K562 (cell line): Measurements from ENCODE around the gene APOC1.

Source experiments
- ELF4 ChIP-seq: fragments of 450-650 bp; formaldehyde crosslinking; IDR thresholded peaks from 2 replicates; pipeline ENCODE4 v1.4.0; 2022; ENCODE audit warnings: missing genetic modification characterization
- HNRNPL ChIP-seq: fragments of 200-400 bp; formaldehyde crosslinking; IDR thresholded peaks from 2 replicates; pipeline ENCODE4 v1.6.1; 2017; ENCODE audit warnings: low read depth, mild to moderate bottlenecking, low read length
- JUND ChIP-seq, 2 experiments: IDR thresholded peaks; 2 replicates in 1 of 2; 3 replicates in 1 of 2; pipeline ENCODE4 v1.6.1; 2011; ENCODE audit warnings: borderline replicate concordance in 2 of 2, low read depth in 2 of 2, low read length in 2 of 2, improper control_type of control experiment in 1 of 2, missing biosample characterization in 1 of 2, missing genetic modification characterization in 1 of 2, missing genetic modification reagents in 1 of 2
- POLR2A ChIP-seq: fragments of 450-650 bp; conservative IDR thresholded peaks from 2 replicates; pipeline ENCODE4 v1.6.1; 2016
- RBM25 ChIP-seq: fragments of 200-400 bp; formaldehyde crosslinking; IDR thresholded peaks from 2 replicates; pipeline ENCODE4 v1.6.1; 2018; ENCODE audit warnings: low read length, low read depth, moderate library complexity; ENCODE audit not compliant: severe bottlenecking
- SIN3A ChIP-seq, 2 experiments: fragments of 150-350 bp in 1 of 2; IDR thresholded peaks; 2 replicates each; pipeline ENCODE4 v1.6.1; 2011 to 2016; ENCODE audit warnings: borderline replicate concordance in 2 of 2, low read depth in 2 of 2, low read length in 2 of 2, mild to moderate bottlenecking in 2 of 2, moderate library complexity in 2 of 2; ENCODE audit not compliant: control insufficient read depth in 1 of 2
- TF ChIP-seq, protein P1 (sequence below), 3 experiments: IDR thresholded peaks in 2 of 3; conservative IDR thresholded peaks in 1 of 3; 2 replicates each; pipeline ENCODE4 v1.5.1; 2011 to 2012; ENCODE audit warnings: low read length in 3 of 3, mild to moderate bottlenecking in 3 of 3, control low read depth in 2 of 3, improper control_type of control experiment in 1 of 3, inconsistent platforms in 1 of 3, low read depth in 1 of 3, mixed read lengths in 1 of 3, moderate library complexity in 1 of 3; ENCODE audit not compliant: insufficient read depth in 2 of 3
- TF ChIP-seq, protein P2 (sequence below): sonication (generic); formaldehyde crosslinking; IDR thresholded peaks from 2 replicates; pipeline ENCODE4 v1.8.0; 2023; ENCODE audit warnings: mild to moderate bottlenecking, missing genetic modification reagents

- TF ChIP-seq ELF4 (CRISPR knock-in tag), result no peak
- no peak for TF ChIP-seq RBM25
- no peak for TF ChIP-seq SIN3A (IDR thresholded peaks at IDR 0.05; ENCODE audit: borderline replicate concordance in 2 of 2, control insufficient read depth in 1 of 2, low read depth in 2 of 2, low read length in 2 of 2)
- no peak for TF ChIP-seq HNRNPL
- no peak for TF ChIP-seq JUND (IDR thresholded peaks at IDR 0.05; ENCODE audit: borderline replicate concordance, low read depth, low read length)
- no peak for TF ChIP-seq JUND (tag; IDR thresholded peaks at IDR 0.05; ENCODE audit: borderline replicate concordance, low read depth, low read length)
- TF ChIP-seq, protein P1, sequence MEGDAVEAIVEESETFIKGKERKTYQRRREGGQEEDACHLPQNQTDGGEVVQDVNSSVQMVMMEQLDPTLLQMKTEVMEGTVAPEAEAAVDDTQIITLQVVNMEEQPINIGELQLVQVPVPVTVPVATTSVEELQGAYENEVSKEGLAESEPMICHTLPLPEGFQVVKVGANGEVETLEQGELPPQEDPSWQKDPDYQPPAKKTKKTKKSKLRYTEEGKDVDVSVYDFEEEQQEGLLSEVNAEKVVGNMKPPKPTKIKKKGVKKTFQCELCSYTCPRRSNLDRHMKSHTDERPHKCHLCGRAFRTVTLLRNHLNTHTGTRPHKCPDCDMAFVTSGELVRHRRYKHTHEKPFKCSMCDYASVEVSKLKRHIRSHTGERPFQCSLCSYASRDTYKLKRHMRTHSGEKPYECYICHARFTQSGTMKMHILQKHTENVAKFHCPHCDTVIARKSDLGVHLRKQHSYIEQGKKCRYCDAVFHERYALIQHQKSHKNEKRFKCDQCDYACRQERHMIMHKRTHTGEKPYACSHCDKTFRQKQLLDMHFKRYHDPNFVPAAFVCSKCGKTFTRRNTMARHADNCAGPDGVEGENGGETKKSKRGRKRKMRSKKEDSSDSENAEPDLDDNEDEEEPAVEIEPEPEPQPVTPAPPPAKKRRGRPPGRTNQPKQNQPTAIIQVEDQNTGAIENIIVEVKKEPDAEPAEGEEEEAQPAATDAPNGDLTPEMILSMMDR (IDR thresholded peaks at IDR 0.05 in 2 of 3, conservative IDR thresholded peaks at IDR 0.05 in 1 of 3; ENCODE audit: insufficient read depth in 2 of 3, low read depth in 1 of 3, low read length in 3 of 3), result no peak
- no peak for TF ChIP-seq POLR2A
- TF ChIP-seq, protein P2, sequence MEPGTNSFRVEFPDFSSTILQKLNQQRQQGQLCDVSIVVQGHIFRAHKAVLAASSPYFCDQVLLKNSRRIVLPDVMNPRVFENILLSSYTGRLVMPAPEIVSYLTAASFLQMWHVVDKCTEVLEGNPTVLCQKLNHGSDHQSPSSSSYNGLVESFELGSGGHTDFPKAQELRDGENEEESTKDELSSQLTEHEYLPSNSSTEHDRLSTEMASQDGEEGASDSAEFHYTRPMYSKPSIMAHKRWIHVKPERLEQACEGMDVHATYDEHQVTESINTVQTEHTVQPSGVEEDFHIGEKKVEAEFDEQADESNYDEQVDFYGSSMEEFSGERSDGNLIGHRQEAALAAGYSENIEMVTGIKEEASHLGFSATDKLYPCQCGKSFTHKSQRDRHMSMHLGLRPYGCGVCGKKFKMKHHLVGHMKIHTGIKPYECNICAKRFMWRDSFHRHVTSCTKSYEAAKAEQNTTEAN (CRISPR knock-in tag), result no peak
Observed at GRCh38 chr19:44968118-44968517, 53.7 kb downstream of the APOC1 start.
